Neural cell (in vitro differentiated cells): ENCODE data around the gene CEMIP. TPM values are rescaled to one million over a fixed set of nuclear protein-coding genes. Genes with fewer than 3 reads are reported as not detected.

Experiments
- H2AFZ ChIP-seq: fragments of 200-600, 300-800 bp; sonication (generic), shearing (Covaris generic); 2 replicates; pipeline ENCODE4 v1.6.0; 2014; ENCODE audit warnings: low read depth, mild to moderate bottlenecking, antibody characterized with exemption, low read length, moderate library complexity
- H3F3A ChIP-seq: fragments of 200-600 bp; shearing (Covaris generic); 2 replicates; pipeline ENCODE4 v1.6.1; 2016; ENCODE audit warnings: mild to moderate bottlenecking, moderate library complexity, mixed read lengths, antibody characterized with exemption, low read length; ENCODE audit not compliant: insufficient read depth, poor library complexity, severe bottlenecking
- H3K27ac ChIP-seq: fragments of 200-600, 300-800 bp; sonication (generic), shearing (Covaris generic); 2 replicates; pipeline ENCODE4 v1.5.1; 2014; ENCODE audit warnings: mild to moderate bottlenecking, low read length, moderate library complexity
- H3K27me3 ChIP-seq: fragments of 300-800, 200-600 bp; sonication (generic), shearing (Covaris generic); 2 replicates; pipeline ENCODE4 v1.6.0; 2014; ENCODE audit warnings: mild to moderate bottlenecking, low read depth, low read length, moderate library complexity; ENCODE audit not compliant: insufficient read depth
- H3K36me3 ChIP-seq: fragments of 300-800, 200-600 bp; sonication (generic), shearing (Covaris generic); 2 replicates; pipeline ENCODE4 v1.5.1; 2014; ENCODE audit warnings: mild to moderate bottlenecking, antibody characterized with exemption, low read length, moderate library complexity; ENCODE audit not compliant: insufficient read depth
- H3K4me2 ChIP-seq: fragments of 300-800, 200-600 bp; sonication (generic), shearing (Covaris generic); 2 replicates; pipeline ENCODE4 v1.6.0; 2014; ENCODE audit warnings: mild to moderate bottlenecking, low read length
- H3K4me3 ChIP-seq: fragments of 300-800, 200-600 bp; sonication (generic), shearing (Covaris generic); 2 replicates; pipeline ENCODE4 v1.5.1; 2014; ENCODE audit warnings: mild to moderate bottlenecking, low read length, moderate library complexity
- H3K79me2 ChIP-seq: fragments of 200-600 bp; shearing (Covaris generic); replicated peaks from 2 replicates; pipeline ENCODE4 v1.6.0; 2014; ENCODE audit warnings: mild to moderate bottlenecking, low read length, moderate library complexity; ENCODE audit not compliant: insufficient read depth
- H3K9ac ChIP-seq: fragments of 300-800, 200-600 bp; sonication (generic), shearing (Covaris generic); 2 replicates; pipeline ENCODE4 v1.6.1; 2016; ENCODE audit warnings: mild to moderate bottlenecking, low read length, mixed read lengths
- H3K9me2 ChIP-seq: fragments of 200-600 bp; shearing (Covaris generic); 2 replicates; pipeline ENCODE4 v1.6.1; 2016; ENCODE audit warnings: mild to moderate bottlenecking, low read length, mixed read lengths; ENCODE audit not compliant: insufficient read depth
- H3K9me3 ChIP-seq: fragments of 200-600, 300-800 bp; sonication (generic), shearing (Covaris generic); 2 replicates; pipeline ENCODE4 v1.6.1; 2016; ENCODE audit warnings: mild to moderate bottlenecking, mixed run types, low read length, moderate library complexity, mixed read lengths
- H4K20me1 ChIP-seq: fragments of 200-600 bp; shearing (Covaris generic); 2 replicates; pipeline ENCODE4 v1.6.1; 2016; ENCODE audit warnings: mild to moderate bottlenecking, mixed run types; ENCODE audit not compliant: insufficient read depth
- CTCF ChIP-seq: fragments of 450-650 bp; IDR thresholded peaks from 2 replicates; pipeline ENCODE4 v1.5.1; 2014; ENCODE audit warnings: antibody characterized with exemption, mild to moderate bottlenecking, moderate library complexity; ENCODE audit not compliant: poor library complexity, severe bottlenecking
- EP300 ChIP-seq: fragments of 450-650 bp; conservative IDR thresholded peaks from 2 replicates; pipeline ENCODE4 v1.6.1; 2014; ENCODE audit warnings: antibody characterized with exemption, mild to moderate bottlenecking, moderate library complexity; ENCODE audit not compliant: poor library complexity, severe bottlenecking
- EZH2 ChIP-seq: fragments of 200-600, 300-800 bp; shearing (Covaris generic), sonication (generic); IDR thresholded peaks from 2 replicates; pipeline ENCODE4 v1.6.1; 2014; ENCODE audit warnings: antibody characterized with exemption, low read length, borderline replicate concordance, mild to moderate bottlenecking; ENCODE audit not compliant: insufficient read depth, poor library complexity, severe bottlenecking
- MXI1 ChIP-seq: fragments of 450-650 bp; conservative IDR thresholded peaks from 2 replicates; pipeline ENCODE4 v1.6.1; 2014; ENCODE audit warnings: antibody characterized with exemption, mild to moderate bottlenecking; ENCODE audit not compliant: poor library complexity, severe bottlenecking
- POLR2AphosphoS5 ChIP-seq: IDR thresholded peaks from 2 replicates; pipeline ENCODE4 v1.6.1; 2012
- RAD21 ChIP-seq: fragments of 450-650 bp; conservative IDR thresholded peaks from 2 replicates; pipeline ENCODE4 v1.6.1; 2014; ENCODE audit warnings: antibody characterized with exemption, mild to moderate bottlenecking, moderate library complexity
- REST ChIP-seq: IDR thresholded peaks from 2 replicates; pipeline ENCODE4 v1.6.1; 2012; ENCODE audit warnings: borderline replicate concordance
- SMC3 ChIP-seq: fragments of 450-650 bp; conservative IDR thresholded peaks from 2 replicates; pipeline ENCODE4 v1.6.1; 2014; ENCODE audit warnings: antibody characterized with exemption, mild to moderate bottlenecking, moderate library complexity; ENCODE audit not compliant: poor library complexity
- TAF1 ChIP-seq: IDR thresholded peaks from 2 replicates; pipeline ENCODE4 v1.6.1; 2012; ENCODE audit warnings: low read depth
- polyA plus RNA-seq: library from polyadenylated mRNA; depleted of rRNA; stranded (reverse); fragments of >200 nt; gene quantifications from 2 replicates; pipeline ENCODE4 v1.2.3, GENCODE V29; 2014

CEMIP gene
- polyA plus RNA-seq, 1 donor from 2014 or later, result 0.04 TPM

GRCh38 chr15:80998251-80998650, 219.1 kb downstream of the CEMIP start:
- no peaks in the 10 kb centered on the region for H3K9me2 ChIP-seq
- H2AFZ ChIP-seq, result no peak overlapping the region
- H3F3A ChIP-seq, result no peaks in the 10 kb centered on the region
- no peaks in the 10 kb centered on the region for H3K36me3 ChIP-seq
- no peaks in the 10 kb centered on the region for H4K20me1 ChIP-seq
- H3K9ac ChIP-seq, result no peak overlapping the region
- no peaks in the 10 kb centered on the region for H3K27me3 ChIP-seq
- H3K9me3 ChIP-seq, result no peaks in the 10 kb centered on the region
- H3K4me3 ChIP-seq, result no peak overlapping the region
- no peak for TF ChIP-seq REST
- no peak for TF ChIP-seq MXI1
- no peak for TF ChIP-seq EP300
- TF ChIP-seq RAD21, result no peak
- no peak for TF ChIP-seq SMC3
- no peak for TF ChIP-seq CTCF
- TF ChIP-seq POLR2AphosphoS5, result no peak
- TF ChIP-seq TAF1, result no peak
- no peak for TF ChIP-seq EZH2
- peaks cover 1% of the 10 kb centered on the region for H3K79me2 ChIP-seq
- H3K27ac ChIP-seq, result no peak overlapping the region
- no peak overlapping the region for H3K4me2 ChIP-seq

- no peaks in the 10 kb centered on the region for H3K36me3 ChIP-seq
- no peaks in the 10 kb centered on the region for H3K27me3 ChIP-seq
- H4K20me1 ChIP-seq, result no peaks in the 10 kb centered on the region
- peak overlapping the region; percentile 96 for H2AFZ ChIP-seq
- no peaks in the 10 kb centered on the region for H3F3A ChIP-seq
- peaks cover 15% of the 10 kb centered on the region for H3K79me2 ChIP-seq
- peak overlapping the region; percentile 92 for H3K4me3 ChIP-seq
- no peak overlapping the region for H3K27ac ChIP-seq
- no peaks in the 10 kb centered on the region for H3K9me3 ChIP-seq
- TF ChIP-seq EP300 (no peak), RAD21 (no peak), POLR2AphosphoS5 (no peak), REST (no peak)
- peak overlapping the region; percentile 90 for H3K9ac ChIP-seq
- H3K4me2 ChIP-seq, result no peak overlapping the region
- H3K9me2 ChIP-seq, result no peaks in the 10 kb centered on the region
These were observed 220.5 kb downstream of the CEMIP start for GRCh38 chr15:80999623-81000036.
